Sigmoid colon (tissue), 7 donors: ENCODE measurements around the gene RSPH6A. TPM values are rescaled to one million over a fixed set of nuclear protein-coding genes. Genes with fewer than 3 reads are reported as not detected.
"Not testable (repeated sequence)": the region's sequence is repeated elsewhere in the genome, so short reads cannot be mapped to it uniquely, and the experiment has no call there.

Source experiments
- DNase-seq: peaks from one replicate; pipeline ENCODE4 v3.0.0-alpha.2; 2019
- H3K27ac ChIP-seq, 4 donors: fragments of 200-600 bp; sonication (generic); one replicate each; pipeline ENCODE4 v1.5.1; 2016 to 2019; ENCODE audit warnings: mild to moderate bottlenecking in 1 of 4
- H3K27me3 ChIP-seq, 3 donors: fragments of 200-600 bp; sonication (generic); one replicate each; pipeline ENCODE4 v1.5.1; 2019; ENCODE audit warnings: mild to moderate bottlenecking in 1 of 3
- H3K36me3 ChIP-seq, 4 donors: fragments of 200-600 bp; sonication (generic); one replicate each; pipeline ENCODE4 v1.5.1; 2016 to 2019
- H3K4me1 ChIP-seq, 4 donors: fragments of 200-600 bp; sonication (generic); one replicate each; pipeline ENCODE4 v1.5.1; 2017 to 2019
- H3K4me3 ChIP-seq, 4 donors: fragments of 200-600 bp; sonication (generic); one replicate each; pipeline ENCODE4 v1.5.1; 2017 to 2019; ENCODE audit warnings: mild to moderate bottlenecking in 2 of 4, moderate library complexity in 1 of 4
- H3K9me3 ChIP-seq, 4 donors: fragments of 200-600 bp in 3 of 4; sonication (generic) in 3 of 4; one replicate each; pipeline versions ENCODE4 v1.5.1 to v1.6.1; 2013 to 2019
- EP300 ChIP-seq, 4 donors: sonication (generic); formaldehyde crosslinking; IDR thresholded peaks; one replicate each; pipeline ENCODE4 v1.6.1; 2017; ENCODE audit warnings: antibody characterized with exemption in 4 of 4
- POLR2A ChIP-seq, 2 donors: fragments of 450-650 bp; IDR thresholded peaks; one replicate each; pipeline ENCODE4 v1.6.1; 2016; ENCODE audit warnings: antibody characterized with exemption in 2 of 2, mild to moderate bottlenecking in 2 of 2, moderate library complexity in 2 of 2
- POLR2AphosphoS5 ChIP-seq, 4 donors: sonication (generic); formaldehyde crosslinking; IDR thresholded peaks; one replicate each; pipeline ENCODE4 v1.6.1; 2017; ENCODE audit warnings: antibody characterized with exemption in 4 of 4
- WGBS, 2 donors: extraction: QIAGEN DNeasy Blood & Tissue Kit; methylation state at CpG; one replicate each; pipeline ENCODE4 v1.1.7; 2013; 5-methylcytosine and 5-hydroxymethylcytosine counted together
- intact Hi-C: fragments of 100-400 bp; cut with DNase I; formaldehyde crosslinking; loops from one replicate; pipeline ENCODE4 v1.15.1; 2023
- polyA plus RNA-seq, 3 donors: library from polyadenylated mRNA; stranded (reverse); fragments of 200-250 nt; gene quantifications; one replicate each; pipeline ENCODE4 v1.2.3, GENCODE V29; 2013
- total RNA-seq, 4 donors: library from RNA; depleted of rRNA; stranded (reverse); fragments of >200 nt; gene quantifications; one replicate each; pipeline ENCODE4 v1.1.0, GENCODE V29; 2016
- TF ChIP-seq, protein P1 (sequence below), 4 experiments: fragments of 450-650 bp in 3 of 4; fragments of 200-600 bp in 1 of 4; IDR thresholded peaks; one replicate each; pipeline ENCODE4 v1.5.1; 2016 to 2019; ENCODE audit warnings: antibody characterized with exemption in 4 of 4, mild to moderate bottlenecking in 3 of 4, moderate library complexity in 2 of 4
- donor health status: healthy with polysubstance abuse.
- donor health status: Bipolar disorder and iron deficiency.
- donor health status: healthy.

RSPH6A gene
- total and polyA plus RNA-seq, 7 donors: 0.12 TPM; not detected in 6

DNA sequence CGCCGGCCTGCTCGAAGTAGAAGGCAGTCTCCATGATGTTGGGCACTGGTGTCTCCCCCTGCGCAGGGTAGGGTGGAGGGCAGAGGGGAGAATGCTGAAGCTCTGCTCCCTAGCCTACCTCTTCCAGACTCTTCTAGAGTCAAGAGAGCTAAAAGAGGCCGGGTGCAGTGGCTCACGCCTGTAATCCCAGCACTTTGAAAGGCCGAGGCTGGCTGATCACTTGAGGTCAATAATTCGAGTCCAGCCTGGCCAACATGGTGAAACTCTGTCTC, 10.2 kb downstream of the RSPH6A start:
- 86 to 93% methylated on average over 8 of the region's 8 CpGs for WGBS, 2 donors
- Histone ChIP-seq H3K36me3 (no peaks in the 10 kb centered on the region), H3K27ac (no peak overlapping the region), H3K9me3 (no peaks in the 10 kb centered on the region), H3K27me3 (no peaks in the 10 kb centered on the region), H3K4me3 (no peak overlapping the region), H3K4me1 (peaks cover 0 to 5% (median 2%) of the 10 kb centered on the region in 4 donors)
- DNase-seq: no peak
- no peak for TF ChIP-seq POLR2AphosphoS5 (IDR thresholded peaks at IDR 0.05)
- TF ChIP-seq, protein P1, sequence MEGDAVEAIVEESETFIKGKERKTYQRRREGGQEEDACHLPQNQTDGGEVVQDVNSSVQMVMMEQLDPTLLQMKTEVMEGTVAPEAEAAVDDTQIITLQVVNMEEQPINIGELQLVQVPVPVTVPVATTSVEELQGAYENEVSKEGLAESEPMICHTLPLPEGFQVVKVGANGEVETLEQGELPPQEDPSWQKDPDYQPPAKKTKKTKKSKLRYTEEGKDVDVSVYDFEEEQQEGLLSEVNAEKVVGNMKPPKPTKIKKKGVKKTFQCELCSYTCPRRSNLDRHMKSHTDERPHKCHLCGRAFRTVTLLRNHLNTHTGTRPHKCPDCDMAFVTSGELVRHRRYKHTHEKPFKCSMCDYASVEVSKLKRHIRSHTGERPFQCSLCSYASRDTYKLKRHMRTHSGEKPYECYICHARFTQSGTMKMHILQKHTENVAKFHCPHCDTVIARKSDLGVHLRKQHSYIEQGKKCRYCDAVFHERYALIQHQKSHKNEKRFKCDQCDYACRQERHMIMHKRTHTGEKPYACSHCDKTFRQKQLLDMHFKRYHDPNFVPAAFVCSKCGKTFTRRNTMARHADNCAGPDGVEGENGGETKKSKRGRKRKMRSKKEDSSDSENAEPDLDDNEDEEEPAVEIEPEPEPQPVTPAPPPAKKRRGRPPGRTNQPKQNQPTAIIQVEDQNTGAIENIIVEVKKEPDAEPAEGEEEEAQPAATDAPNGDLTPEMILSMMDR (IDR thresholded peaks at IDR 0.05): no peak
- TF ChIP-seq EP300 (IDR thresholded peaks at IDR 0.05): no peak
- no peak for TF ChIP-seq POLR2A (IDR thresholded peaks at IDR 0.05)
- intact Hi-C loops: no loop called here

- Histone ChIP-seq H3K9me3 (no peaks in the 10 kb centered on the region), H3K27me3 (no peaks in the 10 kb centered on the region), H3K36me3 (no peaks in the 10 kb centered on the region), H3K4me3 (no peak overlapping the region), H3K27ac (no peak overlapping the region), H3K4me1 (peaks cover 0 to under 1% (median 0%) of the 10 kb centered on the region in 4 donors)
- 88 to 90% methylated on average over 57 of the region's 57 CpGs for WGBS, 2 donors
- intact Hi-C loops: no loop called here
- DNase-seq: no peak
- TF ChIP-seq POLR2A (IDR thresholded peaks at IDR 0.05): no peak
- TF ChIP-seq, protein P1 (IDR thresholded peaks at IDR 0.05): no peak
- TF ChIP-seq EP300 (IDR thresholded peaks at IDR 0.05): no peak
- no peak for TF ChIP-seq POLR2AphosphoS5 (IDR thresholded peaks at IDR 0.05)
Observed at GRCh38 chr19:45804140-45804958, 10.8 kb downstream of the RSPH6A start.

DNA sequence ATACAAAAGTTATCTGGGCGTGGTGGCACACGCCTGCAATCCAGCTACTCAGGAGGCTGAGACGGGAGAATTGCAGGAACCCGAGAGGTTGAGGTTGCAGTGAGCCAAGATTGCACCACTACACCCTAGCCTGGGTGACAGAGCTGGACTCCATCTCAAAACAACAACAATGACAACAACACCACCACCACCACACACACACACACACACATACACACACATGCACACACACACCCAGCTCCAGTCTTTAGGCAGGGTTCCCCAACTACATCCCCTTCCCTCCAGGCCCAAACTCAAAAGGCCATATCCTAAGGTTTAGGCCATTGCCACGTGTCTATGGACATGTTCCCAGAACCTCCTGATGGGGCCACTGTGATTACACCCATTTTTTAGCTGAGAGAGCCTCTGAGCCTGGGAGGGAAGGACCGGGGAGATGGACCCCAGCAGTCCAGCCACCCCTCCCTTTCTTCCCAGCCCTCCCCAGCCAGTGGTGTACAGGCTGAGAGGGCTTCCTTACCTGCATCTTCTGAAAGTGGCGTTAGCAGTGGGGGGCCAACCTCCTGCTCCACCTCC, 13.4 kb downstream of the RSPH6A start:
- Histone ChIP-seq H3K9me3 (no peaks in the 10 kb centered on the region), H3K4me1 (peaks cover 0 to 8% (median 6%) of the 10 kb centered on the region in 4 donors), H3K36me3 (no peaks in the 10 kb centered on the region), H3K4me3 (no peak overlapping the region), H3K27ac (no peak overlapping the region), H3K27me3 (no peaks in the 10 kb centered on the region)
- no peak for DNase-seq
- 61 to 85% methylated on average over 7 of the region's 7 CpGs for WGBS, 2 donors
- TF ChIP-seq POLR2A (IDR thresholded peaks at IDR 0.05): no peak
- TF ChIP-seq, protein P1 (IDR thresholded peaks at IDR 0.05): no peak
- TF ChIP-seq EP300 (IDR thresholded peaks at IDR 0.05): no peak
- TF ChIP-seq POLR2AphosphoS5 (IDR thresholded peaks at IDR 0.05): no peak
- intact Hi-C loops: no loop called here

GRCh38 chr19:45800070-45800553, 15.0 kb downstream of the RSPH6A start:
- TF ChIP-seq, protein P1 (IDR thresholded peaks at IDR 0.05): no peak
- TF ChIP-seq POLR2AphosphoS5 (IDR thresholded peaks at IDR 0.05): no peak
- TF ChIP-seq POLR2A (IDR thresholded peaks at IDR 0.05): no peak
- TF ChIP-seq EP300 (IDR thresholded peaks at IDR 0.05): no peak
- H3K36me3 ChIP-seq: no peaks in the 10 kb centered on the region
- WGBS, 2 donors: 82 to 85% methylated on average over 8 of the region's 8 CpGs
- no peaks in the 10 kb centered on the region for H3K27me3 ChIP-seq
- peaks cover 0 to 8% (median 6%) of the 10 kb centered on the region in 4 donors for H3K4me1 ChIP-seq
- no peaks in the 10 kb centered on the region for H3K9me3 ChIP-seq
- no peak overlapping the region for H3K27ac ChIP-seq
- no peak for DNase-seq
- intact Hi-C loops: no loop called here
- no peak overlapping the region for H3K4me3 ChIP-seq

DNA sequence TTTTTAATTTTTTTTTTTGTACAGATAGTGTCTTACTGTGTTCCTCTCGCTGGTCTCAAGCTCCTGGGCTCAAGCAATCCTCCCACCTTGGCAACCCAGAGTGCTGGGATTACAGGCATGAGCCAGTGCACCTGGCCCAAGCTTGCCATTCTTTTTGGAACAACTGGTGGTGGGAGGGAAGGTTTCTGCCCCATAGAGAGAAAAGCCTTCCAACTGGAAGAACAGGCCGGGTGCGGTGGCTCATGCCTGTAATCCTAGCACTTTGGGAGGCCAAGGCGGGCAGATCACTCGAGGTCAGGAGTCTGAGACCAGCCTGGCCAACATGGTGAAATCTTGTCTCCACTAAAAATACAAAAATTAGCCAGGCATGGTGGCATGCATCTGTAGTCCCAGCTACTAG, 15.6 kb downstream of the RSPH6A start:
- intact Hi-C loops: loop anchor here (1.0 kb wide), 1 partner anchor 29 kb away; no protein-coding TSS in a partner anchor
- H3K9me3 ChIP-seq, H3K27me3 ChIP-seq, H3K27ac ChIP-seq, H3K4me1 ChIP-seq, H3K4me3 ChIP-seq, H3K36me3 ChIP-seq, DNase-seq: not testable (repeated sequence)
- WGBS, 2 donors: 80 to 86% methylated on average over 5 of the region's 5 CpGs
